K562 (cell line): Measurements from ENCODE around the gene MDM4. TPM values are rescaled to one million over a fixed set of nuclear protein-coding genes. Genes with fewer than 3 reads are reported as not detected.

ENCODE experiments used
- BCL6 ChIP-seq: fragments of 250-450 bp; sonication (Bioruptor Pico); IDR thresholded peaks from 2 replicates; pipeline ENCODE4 v1.4.0; 2020
- BCOR ChIP-seq: fragments of 450-650 bp; IDR thresholded peaks from 2 replicates; pipeline ENCODE4 v1.6.1; 2016
- CAMTA2 ChIP-seq: fragments of 250-450 bp; sonication (Bioruptor Pico); conservative IDR thresholded peaks from 2 replicates; pipeline ENCODE4 v1.5.1; 2022
- CEBPB ChIP-seq: fragments of 450-650 bp; IDR thresholded peaks from 2 replicates; pipeline ENCODE4 v1.6.1; 2016; ENCODE audit warnings: missing genetic modification characterization, missing compliant biosample characterization
- DLX4 ChIP-seq: fragments of 250-450 bp; sonication (Bioruptor Pico); IDR thresholded peaks from 2 replicates; pipeline ENCODE4 v1.6.1; 2021; ENCODE audit warnings: mild to moderate bottlenecking
- EGR1 ChIP-seq: fragments of 450-650 bp; conservative IDR thresholded peaks from 2 replicates; pipeline ENCODE4 v1.6.1; 2017; ENCODE audit warnings: mild to moderate bottlenecking
- ESRRB ChIP-seq: fragments of 250-450 bp; sonication (Bioruptor Pico); IDR thresholded peaks from 2 replicates; pipeline ENCODE4 v1.5.0; 2020; ENCODE audit warnings: mild to moderate bottlenecking, moderate library complexity, borderline replicate concordance
- EWSR1 ChIP-seq: fragments of 450-650 bp; IDR thresholded peaks from 2 replicates; pipeline ENCODE4 v1.6.1; 2018; ENCODE audit warnings: borderline replicate concordance, mild to moderate bottlenecking, low read depth, moderate library complexity; ENCODE audit not compliant: partially characterized antibody
- FOXA1 ChIP-seq: fragments of 450-650 bp; IDR thresholded peaks from 2 replicates; pipeline ENCODE4 v1.6.1; 2016; ENCODE audit warnings: mild to moderate bottlenecking, borderline replicate concordance
- GTF2A2 ChIP-seq: IDR thresholded peaks from 2 replicates; pipeline ENCODE4 v1.6.1; 2016; ENCODE audit warnings: mild to moderate bottlenecking, missing genetic modification characterization, missing compliant biosample characterization
- HDAC8 ChIP-seq: fragments of 450-650 bp; IDR thresholded peaks from 2 replicates; pipeline ENCODE4 v1.6.1; 2016; ENCODE audit warnings: mild to moderate bottlenecking, missing genetic modification characterization, moderate library complexity, missing compliant biosample characterization
- NR0B1 ChIP-seq: fragments of 450-650 bp; IDR thresholded peaks from one replicate; pipeline ENCODE4 v1.6.1; 2018; ENCODE audit warnings: mild to moderate bottlenecking, moderate library complexity; ENCODE audit not compliant: partially characterized antibody
- RBBP5 ChIP-seq: fragments of 200-600 bp; sonication (generic); IDR thresholded peaks from 2 replicates; pipeline ENCODE4 v1.6.1; 2012; ENCODE audit warnings: borderline replicate concordance, mild to moderate bottlenecking, low read length, control low read depth, inconsistent platforms; ENCODE audit not compliant: insufficient read depth, poor library complexity, severe bottlenecking
- STAT5A ChIP-seq: IDR thresholded peaks from 2 replicates; pipeline ENCODE4 v1.6.1; 2012; ENCODE audit warnings: low read length, inconsistent platforms, borderline replicate concordance
- TAF7 ChIP-seq: fragments of 450-650 bp; IDR thresholded peaks from 2 replicates; pipeline ENCODE4 v1.6.1; 2016; ENCODE audit warnings: missing genetic modification characterization, missing compliant biosample characterization
- TAL1 ChIP-seq: fragments of 450-650 bp; IDR thresholded peaks from 2 replicates; pipeline ENCODE4 v1.6.1; 2016; ENCODE audit warnings: mild to moderate bottlenecking
- ZBTB11 ChIP-seq, 3 experiments: fragments of 200-800 bp in 1 of 3; fragments of 250-450 bp in 1 of 3; fragments of 450-650 bp in 1 of 3; sonication (Bioruptor Pico) in 1 of 3; sonication (Bioruptor generic) in 1 of 3; formaldehyde crosslinking in 1 of 3; IDR thresholded peaks; 2 replicates each; pipeline versions ENCODE4 v1.6.1 to v1.8.0; 2016 to 2022; ENCODE audit warnings: mild to moderate bottlenecking in 2 of 3, missing genetic modification characterization in 2 of 3, missing compliant biosample characterization in 1 of 3, moderate library complexity in 1 of 3
- ZBTB5 ChIP-seq: fragments of 450-650 bp; IDR thresholded peaks from 2 replicates; pipeline ENCODE4 v1.6.1; 2017; ENCODE audit warnings: antibody characterized with exemption
- ZFPM2 ChIP-seq: fragments of 250-450 bp; sonication (Bioruptor Pico); IDR thresholded peaks from 2 replicates; pipeline ENCODE4 v1.5.1; 2022; ENCODE audit warnings: mild to moderate bottlenecking
- ZNF140 ChIP-seq: fragments of 250-450 bp; sonication (Bioruptor Pico); IDR thresholded peaks from 2 replicates; pipeline ENCODE4 v1.8.0; 2021; ENCODE audit warnings: moderate library complexity, mild to moderate bottlenecking, inconsistent platforms
- ZNF431 ChIP-seq: sonication (generic); formaldehyde crosslinking; IDR thresholded peaks from 2 replicates; pipeline ENCODE4 v1.8.0; 2022; ENCODE audit warnings: mild to moderate bottlenecking, missing genetic modification reagents
- ZNF436 ChIP-seq: fragments of 250-450, 450-650 bp; sonication (Bioruptor Pico); formaldehyde crosslinking; IDR thresholded peaks from 2 replicates; pipeline ENCODE4 v1.7.0; 2020; ENCODE audit warnings: mild to moderate bottlenecking
- ZNF586 ChIP-seq: fragments of 450-650 bp; formaldehyde crosslinking; conservative IDR thresholded peaks from 2 replicates; pipeline ENCODE4 v1.4.0; 2020; ENCODE audit warnings: mild to moderate bottlenecking, moderate library complexity
- ZNF780A ChIP-seq: fragments of 250-450 bp; sonication (Bioruptor Pico); IDR thresholded peaks from 2 replicates; pipeline ENCODE4 v1.5.0; 2021; ENCODE audit warnings: mild to moderate bottlenecking
- polyA plus RNA-seq, 8 experiments: library from polyadenylated mRNA; depleted of rRNA in 4 of 8; stranded (reverse) in 5 of 8; unstranded in 3 of 8; fragments of >200 nt; fragmentation: Nextera tagmentation in 2 of 8; fragmentation: Illumina TruSeq in 1 of 8; extraction: Ambion mirVana in 2 of 8; extraction: Trizol in 1 of 8; gene quantifications; 2 replicates each; pipeline versions ENCODE4 v1.2.1 to v1.2.3, GENCODE V29; 2011 to 2014; ENCODE audit warnings: inconsistent platforms in 1 of 8, missing spikeins in 1 of 8
- total RNA-seq, 7 experiments: library from RNA; depleted of rRNA in 6 of 7; stranded (reverse); fragments of >200 nt in 6 of 7; fragmentation: Illumina TruSeq in 2 of 7; extraction: Trizol in 2 of 7; gene quantifications; 2 replicates each; pipeline versions ENCODE4 v1.2.1 to v1.2.3, GENCODE V29; 2011 to 2021; ENCODE audit warnings: low replicate concordance in 1 of 7

Gene MDM4
- total and polyA plus RNA-seq, 9 of the 15 experiments (the other 6 are each of a cell fraction or from before 2014, with no cell fraction given) = 3.3 to 61.7 (median 21.2) TPM

GRCh38 chr1:204506969-204507316, 9.3 kb upstream of the MDM4 start (continued):
- TF ChIP-seq EWSR1 = no peak
- TF ChIP-seq BCOR = peak; percentile 59; the same call in 1 of the 2 replicates
- no peak for TF ChIP-seq ZNF140 (CRISPR knock-in tag)
- TF ChIP-seq ZFPM2 (CRISPR knock-in tag) = peak; percentile 70; the same call in 1 of the 2 replicates
- TF ChIP-seq BCL6 (CRISPR knock-in tag) = no peak
- peak; percentile 100 for TF ChIP-seq CEBPB (tag)
- no peak for TF ChIP-seq TAL1
- 0 out of 2 replicates have a peak, but pooled peaks have one; percentile 49 for TF ChIP-seq ZNF431 (CRISPR knock-in tag)
- no peak; the same call in 1 of the 2 replicates for TF ChIP-seq STAT5A
- TF ChIP-seq RBBP5 = no peak
- no peak; the same call in 1 of the 2 replicates for TF ChIP-seq CAMTA2 (CRISPR knock-in tag)
- TF ChIP-seq DLX4 (CRISPR knock-in tag) = no peak
- TF ChIP-seq GTF2A2 (tag) = no peak
- TF ChIP-seq TAF7 (tag) = no peak
- no peak; the same call in 1 of the 2 replicates for TF ChIP-seq ESRRB (CRISPR knock-in tag)
- no peak for TF ChIP-seq EGR1
- no peak for TF ChIP-seq HDAC8
- peak; percentile 77 for TF ChIP-seq ZBTB5
- TF ChIP-seq FOXA1 = no peak
- peak in 1 of 3 experiments; percentile 37; a peak in 1 of 6 replicates for TF ChIP-seq ZBTB11 (CRISPR knock-in tag; IDR thresholded peaks at IDR 0.05)
- no peak for TF ChIP-seq ZNF586
- 0 out of 2 replicates have a peak, but pooled peaks have one; percentile 16 for TF ChIP-seq ZNF436 (CRISPR knock-in tag)
- no peak for TF ChIP-seq ZNF780A (CRISPR knock-in tag)
- TF ChIP-seq NR0B1 = no peak
